Keratinocyte (primary cell): ENCODE data around the gene MVB12B. TPM values are rescaled to one million over a fixed set of nuclear protein-coding genes. Genes with fewer than 3 reads are reported as not detected.

Source experiments
- DNase-seq: peaks from one replicate; pipeline ENCODE4 v3.0.0-alpha.2; 2011; ENCODE audit warnings: low read depth, missing footprints, low spot score
- FAIRE-seq: peaks from 2 replicates; lab custom pipeline; 2011; peaks lifted over from hg19 to GRCh38; lab: Jason Lieb, UNC
- H2AFZ ChIP-seq: 2 replicates; pipeline ENCODE4 v1.6.0; 2012; ENCODE audit warnings: low read length, control low read depth, inconsistent platforms; ENCODE audit not compliant: control insufficient read depth
- H3K27ac ChIP-seq: 2 replicates; pipeline ENCODE4 v1.5.1; 2011; ENCODE audit warnings: low read length; ENCODE audit not compliant: control insufficient read depth, insufficient read depth
- H3K27me3 ChIP-seq: 3 replicates; pipeline ENCODE4 v1.6.0; 2011; ENCODE audit warnings: low read length; ENCODE audit not compliant: control insufficient read depth, insufficient read depth; ENCODE audit errors: extremely low read depth
- H3K36me3 ChIP-seq, 2 experiments: 2 replicates in 1 of 2; 3 replicates in 1 of 2; pipeline ENCODE4 v1.5.1; 2011; ENCODE audit warnings: low read length in 2 of 2, mild to moderate bottlenecking in 1 of 2; ENCODE audit not compliant: control insufficient read depth in 2 of 2, insufficient read depth in 2 of 2; ENCODE audit errors: extremely low read depth in 1 of 2
- H3K4me1 ChIP-seq: 3 replicates; pipeline ENCODE4 v1.5.1; 2011; ENCODE audit warnings: low read length; ENCODE audit not compliant: control insufficient read depth, insufficient read depth; ENCODE audit errors: extremely low read depth
- H3K4me2 ChIP-seq: 3 replicates; pipeline ENCODE4 v1.6.0; 2011; ENCODE audit warnings: low read depth, low read length; ENCODE audit not compliant: control insufficient read depth, insufficient read depth; ENCODE audit errors: extremely low read depth
- H3K4me3 ChIP-seq, 3 experiments: fragments of 200-600 bp in 1 of 3; sonication (generic) in 1 of 3; 2 replicates in 2 of 3; 3 replicates in 1 of 3; pipeline ENCODE4 v1.5.1; 2011 to 2016; ENCODE audit warnings: low read length in 3 of 3, mild to moderate bottlenecking in 3 of 3, control low read depth in 2 of 3, inconsistent platforms in 1 of 3, low read depth in 1 of 3, mixed read lengths in 1 of 3, mixed run types in 1 of 3, moderate library complexity in 1 of 3; ENCODE audit not compliant: control insufficient read depth in 2 of 3, insufficient read depth in 2 of 3; ENCODE audit errors: extremely low read depth in 1 of 3
- H3K79me2 ChIP-seq: 2 replicates; pipeline ENCODE4 v1.6.0; 2012; ENCODE audit warnings: low read length; ENCODE audit not compliant: control insufficient read depth, insufficient read depth
- H3K9ac ChIP-seq: 3 replicates; pipeline ENCODE4 v1.6.0; 2011; ENCODE audit warnings: low read length; ENCODE audit not compliant: control insufficient read depth, insufficient read depth; ENCODE audit errors: extremely low read depth
- H3K9me1 ChIP-seq: 3 replicates; pipeline ENCODE4 v1.6.0; 2011; ENCODE audit warnings: low read length; ENCODE audit not compliant: control insufficient read depth, insufficient read depth; ENCODE audit errors: extremely low read depth
- H3K9me3 ChIP-seq: 2 replicates; pipeline ENCODE4 v1.5.1; 2012; ENCODE audit warnings: low read depth, low read length; ENCODE audit not compliant: control insufficient read depth
- H4K20me1 ChIP-seq: 3 replicates; pipeline ENCODE4 v1.6.0; 2011; ENCODE audit warnings: low read length; ENCODE audit not compliant: control insufficient read depth, insufficient read depth; ENCODE audit errors: extremely low read depth
- CTCF ChIP-seq, 3 experiments: IDR thresholded peaks in 1 of 3; conservative IDR thresholded peaks in 1 of 3; optimal IDR thresholded peaks in 1 of 3; 2 replicates in 2 of 3; 3 replicates in 1 of 3; pipeline versions ENCODE3 to v1.5.1; 2011; ENCODE audit warnings: low read length in 3 of 3, mild to moderate bottlenecking in 3 of 3, moderate library complexity in 2 of 3, control low read depth in 1 of 3, inconsistent platforms in 1 of 3; ENCODE audit not compliant: insufficient read depth in 2 of 3; ENCODE audit errors: extremely low read depth in 1 of 3
- EZH2 ChIP-seq: IDR thresholded peaks from one replicate; pipeline ENCODE4 v1.6.1; 2012; ENCODE audit warnings: inconsistent platforms, mild to moderate bottlenecking, low read length, moderate library complexity
- dilution Hi-C: fragments of 300-500 bp; cut with MboI; formaldehyde crosslinking; loops from one replicate; pipeline ENCODE4 v1.7.0; 2020; ENCODE audit warnings: low sequenced_read_pairs; ENCODE audit not compliant: extremely low pct_ligation_motif_present
- polyA plus RNA-seq, 5 experiments: library from polyadenylated mRNA; depleted of rRNA in 3 of 5; stranded (reverse) in 3 of 5; stranded (forward) in 1 of 5; unstranded in 1 of 5; fragments of >200 nt; gene quantifications; 1 replicate in 1 of 5; 2 replicates in 3 of 5; 3 replicates in 1 of 5; pipeline versions ENCODE4 v1.2.1 to v1.2.3, GENCODE V29; 2011 to 2012; ENCODE audit warnings: missing spikeins in 2 of 5, low read depth in 1 of 5, low replicate concordance in 1 of 5

Gene MVB12B
- polyA plus RNA-seq, 1 donor (not counting 4 experiments of a cell fraction or from before 2014, with no cell fraction given) = 1.2 TPM

DNA sequence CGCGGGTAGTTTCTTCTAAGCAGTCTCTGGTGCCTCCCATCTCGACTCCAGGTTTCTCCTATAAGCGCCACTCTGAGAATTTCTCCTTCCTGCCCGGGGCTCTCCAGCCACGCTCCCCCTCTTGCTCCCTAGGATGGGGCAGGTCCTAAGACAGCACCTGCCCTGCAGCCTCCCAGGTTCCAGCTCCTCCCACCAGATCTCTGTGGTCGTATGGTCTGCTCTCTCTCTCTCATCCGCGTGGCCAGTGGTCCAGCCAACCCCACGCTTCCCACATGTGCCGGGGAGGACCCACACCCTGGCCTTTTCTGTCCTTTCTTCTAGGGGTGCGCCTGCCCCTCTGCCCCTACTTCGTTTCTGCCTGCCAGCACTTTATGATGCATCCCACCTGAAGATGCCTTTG lies 40.5 kb downstream of the MVB12B start:
- Histone ChIP-seq H4K20me1 (no peaks in the 10 kb centered on the region), H3K27ac (no peak overlapping the region), H3K9me3 (no peaks in the 10 kb centered on the region), H3K36me3 (no peaks in the 10 kb centered on the region), H2AFZ (no peak overlapping the region), H3K9me1 (no peaks in the 10 kb centered on the region), H3K4me1 (peaks cover 9% of the 10 kb centered on the region), H3K4me3 (no peak overlapping the region), H3K79me2 (no peaks in the 10 kb centered on the region), H3K9ac (no peak overlapping the region), H3K27me3 (no peaks in the 10 kb centered on the region), H3K4me2 (no peak overlapping the region)
- FAIRE-seq (no peak), DNase-seq (no peak)
- TF ChIP-seq EZH2 = no peak
- dilution Hi-C loops = no loop called here

DNA sequence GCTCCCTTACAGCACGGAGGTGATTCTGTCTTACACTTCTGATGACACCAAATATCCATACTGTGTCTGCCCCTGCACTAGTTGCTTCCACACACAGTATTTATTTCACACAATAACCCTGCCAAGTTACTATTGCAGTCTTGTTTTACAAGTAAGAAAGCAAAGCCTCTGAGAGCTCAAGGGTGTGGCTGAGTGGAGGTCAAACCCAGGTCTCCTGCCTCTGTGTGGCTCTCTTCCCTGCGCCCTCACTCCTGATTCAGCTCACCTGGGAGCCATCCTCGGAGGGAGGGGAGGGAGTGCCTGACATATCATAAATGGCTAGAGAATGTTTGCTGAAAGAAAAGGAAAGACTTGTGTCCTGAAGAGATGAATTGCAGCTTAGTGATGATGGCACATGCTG lies 41.0 kb downstream of the MVB12B start:
- Histone ChIP-seq H3K27ac (no peak overlapping the region), H3K9me3 (no peaks in the 10 kb centered on the region), H3K36me3 (no peaks in the 10 kb centered on the region), H3K9me1 (no peaks in the 10 kb centered on the region), H3K27me3 (no peaks in the 10 kb centered on the region), H3K4me3 (no peak overlapping the region), H3K4me2 (no peak overlapping the region), H3K79me2 (no peaks in the 10 kb centered on the region), H4K20me1 (no peaks in the 10 kb centered on the region), H3K9ac (no peak overlapping the region), H2AFZ (no peak overlapping the region), H3K4me1 (peaks cover 9% of the 10 kb centered on the region)
- FAIRE-seq = peak; percentile 17
- no peak for DNase-seq
- TF ChIP-seq EZH2 = no peak
- TF ChIP-seq CTCF (optimal IDR thresholded peaks at IDR 0.05 in 1 of 3, IDR thresholded peaks at IDR 0.05 in 1 of 3, conservative IDR thresholded peaks at IDR 0.05 in 1 of 3; ENCODE audit: extremely low read depth in 1 of 3, insufficient read depth in 2 of 3, low read length in 3 of 3) = no peak
- dilution Hi-C loops = no loop called here

GRCh38 chr9:126368020-126368419 lies 41.4 kb downstream of the MVB12B start:
- Histone ChIP-seq H3K27ac (no peak overlapping the region), H3K4me1 (peaks cover 12% of the 10 kb centered on the region)

More at GRCh38 chr9:126368020-126368419, 41.4 kb downstream of the MVB12B start:
- Histone ChIP-seq H3K4me3 (no peak overlapping the region), H3K4me2 (no peak overlapping the region), H3K79me2 (no peaks in the 10 kb centered on the region), H3K36me3 (no peaks in the 10 kb centered on the region), H2AFZ (no peak overlapping the region), H4K20me1 (no peaks in the 10 kb centered on the region), H3K27me3 (no peaks in the 10 kb centered on the region), H3K9me1 (no peaks in the 10 kb centered on the region), H3K9ac (no peak overlapping the region), H3K9me3 (no peaks in the 10 kb centered on the region)
- DNase-seq (no peak), FAIRE-seq (no peak)
- dilution Hi-C loops = no loop called here
- TF ChIP-seq EZH2 = no peak
- TF ChIP-seq CTCF (optimal IDR thresholded peaks at IDR 0.05 in 1 of 3, IDR thresholded peaks at IDR 0.05 in 1 of 3, conservative IDR thresholded peaks at IDR 0.05 in 1 of 3; ENCODE audit: extremely low read depth in 1 of 3, insufficient read depth in 2 of 3, low read length in 3 of 3) = no peak
